ENCODE data around the gene HOXD12.

GRCh38 chr2:176071330-176072291 lies 28.0 kb upstream of the HOXD12 start:
- TF ChIP-seq CTCF (IDR thresholded peaks at IDR 0.05): no peak
- TF ChIP-seq POLR2AphosphoS5 (IDR thresholded peaks at IDR 0.05): no peak
- no peak for TF ChIP-seq POLR2A (IDR thresholded peaks at IDR 0.05)

Data from prostate gland (tissue), 2 donors.